IPS DF 4.7 (cell line): ENCODE measurements around the gene ID1.
"Not testable (repeated sequence)": the region's sequence is repeated elsewhere in the genome, so short reads cannot be mapped to it uniquely, and the experiment has no call there.

Source experiments
- DNase-seq: peaks from one replicate; pipeline ENCODE4 v3.0.0-alpha.2; 2013; ENCODE audit warnings: low spot score; ENCODE audit errors: extremely low read depth

Gene ID1

GRCh38 chr20:31602431-31602778 lies 2.7 kb upstream of the ID1 start:
- no peak for DNase-seq

GRCh38 chr20:31602779-31603441 lies 2.2 kb upstream of the ID1 start:
- DNase-seq, result no peak

- no peak for DNase-seq
Measured at GRCh38 chr20:31603822-31604566, 1.1 kb upstream of the ID1 start.

- no peak for DNase-seq
Measured at GRCh38 chr20:31604567-31605030, 490 bp upstream of the ID1 start.

GRCh38 chr20:31605902-31606803 lies 1.1 kb downstream of the ID1 start:
- no peak for DNase-seq

GRCh38 chr20:31606804-31607639 lies 1.9 kb downstream of the ID1 start:
- no peak for DNase-seq

- no peak for DNase-seq
Measured at GRCh38 chr20:31607640-31608250, 2.7 kb downstream of the ID1 start.

GRCh38 chr20:31608251-31608945 lies 3.3 kb downstream of the ID1 start:
- no peak for DNase-seq

GRCh38 chr20:31612271-31612640 lies 7.2 kb downstream of the ID1 start:
- DNase-seq, result not testable (repeated sequence)

- no peak for DNase-seq
Measured at GRCh38 chr20:31615416-31615815, 10.3 kb downstream of the ID1 start.

- DNase-seq, result no peak
Measured at GRCh38 chr20:31617432-31618104, 12.5 kb downstream of the ID1 start.

GRCh38 chr20:31620246-31620645 lies 15.2 kb downstream of the ID1 start:
- no peak for DNase-seq

- DNase-seq, result not testable (repeated sequence)
Measured at GRCh38 chr20:31623123-31623505, 18.0 kb downstream of the ID1 start.

- not testable (repeated sequence) for DNase-seq
Measured at GRCh38 chr20:31626534-31626933, 21.4 kb downstream of the ID1 start.

GRCh38 chr20:31628057-31628456 lies 23.0 kb downstream of the ID1 start:
- DNase-seq, result not testable (repeated sequence)

- DNase-seq, result no peak
Measured at GRCh38 chr20:31630187-31630790, 25.2 kb downstream of the ID1 start.

GRCh38 chr20:31632548-31633338 lies 27.7 kb downstream of the ID1 start:
- no peak for DNase-seq

GRCh38 chr20:31633339-31633914 lies 28.3 kb downstream of the ID1 start:
- DNase-seq, result no peak
